ENCODE measurements around the gene CST5.

DNA sequence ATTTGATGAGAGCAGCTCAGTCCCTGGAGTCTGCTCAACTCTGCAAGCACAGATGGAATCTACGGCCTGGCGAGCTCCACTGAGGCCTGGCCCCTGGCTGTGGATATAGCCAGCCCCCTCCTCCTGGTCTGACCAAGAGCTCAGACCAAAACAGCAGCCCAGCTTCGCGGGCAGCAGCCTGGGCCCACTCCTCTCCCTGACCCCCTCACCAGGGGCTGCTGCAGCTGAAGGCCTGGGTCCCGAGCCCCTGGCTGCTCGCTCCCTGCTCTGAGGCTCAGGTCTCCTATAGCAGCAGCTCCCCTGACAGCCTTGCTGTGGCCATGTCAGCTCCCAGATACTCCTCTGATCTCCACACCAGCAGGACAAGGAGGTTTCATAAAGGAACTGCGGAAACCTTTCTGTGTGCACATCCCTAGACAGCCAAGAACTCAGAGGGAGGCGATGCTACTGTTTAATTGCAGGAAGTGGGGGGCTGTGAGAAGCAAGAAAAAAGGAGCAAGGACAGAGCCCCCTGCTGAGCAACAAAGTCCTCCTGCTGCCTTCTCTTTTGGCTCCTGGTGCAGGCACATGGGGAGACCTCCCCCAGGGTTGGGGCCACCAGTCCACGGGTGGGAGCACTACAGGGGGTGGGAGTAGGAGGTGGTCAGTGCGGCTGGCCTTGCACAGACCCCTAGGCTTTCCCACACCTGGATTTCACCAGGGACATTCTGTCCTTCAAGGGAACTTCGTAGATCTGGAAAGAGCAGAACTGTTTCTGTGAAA, 38.7 kb upstream of the CST5 start:
- TF ChIP-seq POLR2A (IDR thresholded peaks at IDR 0.05): no peak
- TF ChIP-seq, protein P1, sequence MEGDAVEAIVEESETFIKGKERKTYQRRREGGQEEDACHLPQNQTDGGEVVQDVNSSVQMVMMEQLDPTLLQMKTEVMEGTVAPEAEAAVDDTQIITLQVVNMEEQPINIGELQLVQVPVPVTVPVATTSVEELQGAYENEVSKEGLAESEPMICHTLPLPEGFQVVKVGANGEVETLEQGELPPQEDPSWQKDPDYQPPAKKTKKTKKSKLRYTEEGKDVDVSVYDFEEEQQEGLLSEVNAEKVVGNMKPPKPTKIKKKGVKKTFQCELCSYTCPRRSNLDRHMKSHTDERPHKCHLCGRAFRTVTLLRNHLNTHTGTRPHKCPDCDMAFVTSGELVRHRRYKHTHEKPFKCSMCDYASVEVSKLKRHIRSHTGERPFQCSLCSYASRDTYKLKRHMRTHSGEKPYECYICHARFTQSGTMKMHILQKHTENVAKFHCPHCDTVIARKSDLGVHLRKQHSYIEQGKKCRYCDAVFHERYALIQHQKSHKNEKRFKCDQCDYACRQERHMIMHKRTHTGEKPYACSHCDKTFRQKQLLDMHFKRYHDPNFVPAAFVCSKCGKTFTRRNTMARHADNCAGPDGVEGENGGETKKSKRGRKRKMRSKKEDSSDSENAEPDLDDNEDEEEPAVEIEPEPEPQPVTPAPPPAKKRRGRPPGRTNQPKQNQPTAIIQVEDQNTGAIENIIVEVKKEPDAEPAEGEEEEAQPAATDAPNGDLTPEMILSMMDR (IDR thresholded peaks at IDR 0.05): no peak

Data from body of pancreas (tissue), 4 donors.